H9 (cell line): ENCODE measurements around the gene HERC3. TPM values are rescaled to one million over a fixed set of nuclear protein-coding genes. Genes with fewer than 3 reads are reported as not detected.

Experiments
- DNase-seq: peaks from one replicate; pipeline ENCODE4 v3.0.0-alpha.2; 2017
- H2AFZ ChIP-seq: one replicate; pipeline ENCODE4 v1.6.1; 2013; ENCODE audit warnings: mild to moderate bottlenecking, low read length, control low read depth, moderate library complexity
- H2AK5ac ChIP-seq: 2 replicates; pipeline ENCODE4 v1.6.1; 2013; ENCODE audit warnings: low read length, control low read depth, mixed read lengths; ENCODE audit not compliant: insufficient read length
- H2BK120ac ChIP-seq: one replicate; pipeline ENCODE4 v1.6.1; 2013; ENCODE audit warnings: low read depth, mild to moderate bottlenecking, low read length, control low read depth, inconsistent platforms; ENCODE audit not compliant: poor library complexity, severe bottlenecking
- H2BK12ac ChIP-seq: 2 replicates; pipeline ENCODE4 v1.6.1; 2013; ENCODE audit warnings: low read length, control low read depth, mixed read lengths, low read depth; ENCODE audit not compliant: insufficient read length
- H2BK15ac ChIP-seq: 2 replicates; pipeline ENCODE4 v1.6.1; 2013; ENCODE audit warnings: low read depth, low read length, control low read depth
- H2BK20ac ChIP-seq: one replicate; pipeline ENCODE4 v1.6.1; 2013; ENCODE audit warnings: low read depth, mild to moderate bottlenecking, low read length, control low read depth, inconsistent platforms; ENCODE audit not compliant: poor library complexity, severe bottlenecking
- H2BK5ac ChIP-seq: 2 replicates; pipeline ENCODE4 v1.6.1; 2013; ENCODE audit warnings: low read length, control low read depth, mixed read lengths; ENCODE audit not compliant: insufficient read length
- H3K14ac ChIP-seq: 2 replicates; pipeline ENCODE4 v1.6.1; 2013; ENCODE audit warnings: low read length, control low read depth; ENCODE audit not compliant: insufficient read depth
- H3K18ac ChIP-seq: 2 replicates; pipeline ENCODE4 v1.6.1; 2013; ENCODE audit warnings: low read depth, mild to moderate bottlenecking, mixed read lengths, low read length, control low read depth; ENCODE audit not compliant: insufficient read length
- H3K23ac ChIP-seq: 2 replicates; pipeline ENCODE4 v1.6.1; 2013; ENCODE audit warnings: low read length, control low read depth, mixed read lengths, low read depth; ENCODE audit not compliant: insufficient read length
- H3K23me2 ChIP-seq: 2 replicates; pipeline ENCODE4 v1.6.1; 2013; ENCODE audit warnings: low read depth, mild to moderate bottlenecking, mixed read lengths, low read length, control low read depth; ENCODE audit not compliant: insufficient read length, poor library complexity, severe bottlenecking
- H3K27ac ChIP-seq: 2 replicates; pipeline ENCODE4 v1.5.1; 2013; ENCODE audit warnings: low read length, control low read depth, mixed read lengths, low read depth; ENCODE audit not compliant: insufficient read length
- H3K27me3 ChIP-seq: 2 replicates; pipeline ENCODE4 v1.6.1; 2013; ENCODE audit warnings: low read length, control low read depth, inconsistent platforms; ENCODE audit not compliant: insufficient read depth
- H3K4ac ChIP-seq: 2 replicates; pipeline ENCODE4 v1.6.1; 2013; ENCODE audit warnings: low read depth, mild to moderate bottlenecking, control low read depth, inconsistent platforms, low read length, moderate library complexity
- H3K4me1 ChIP-seq: 2 replicates; pipeline ENCODE4 v1.6.1; 2013; ENCODE audit warnings: low read length, control low read depth, inconsistent platforms; ENCODE audit not compliant: insufficient read depth
- H3K4me2 ChIP-seq: 2 replicates; pipeline ENCODE4 v1.6.1; 2013; ENCODE audit warnings: low read length, control low read depth, mixed read lengths; ENCODE audit not compliant: insufficient read length, insufficient read depth
- H3K56ac ChIP-seq: 2 replicates; pipeline ENCODE4 v1.6.1; 2013; ENCODE audit warnings: low read depth, mild to moderate bottlenecking, mixed read lengths, low read length, control low read depth; ENCODE audit not compliant: insufficient read length
- H3K79me1 ChIP-seq: 2 replicates; pipeline ENCODE4 v1.6.1; 2013; ENCODE audit warnings: low read depth, mild to moderate bottlenecking, moderate library complexity, low read length, control low read depth, inconsistent platforms; ENCODE audit not compliant: insufficient read depth, poor library complexity, severe bottlenecking
- H3K79me2 ChIP-seq: 2 replicates; pipeline ENCODE4 v1.6.1; 2013; ENCODE audit warnings: low read length, control low read depth, inconsistent platforms; ENCODE audit not compliant: insufficient read depth
- H3K9ac ChIP-seq: 2 replicates; pipeline ENCODE4 v1.6.1; 2013; ENCODE audit warnings: low read length, control low read depth, mixed read lengths; ENCODE audit not compliant: insufficient read length; ENCODE audit errors: extremely low read depth
- H3K9me3 ChIP-seq: one replicate; pipeline ENCODE4 v1.6.1; 2013; ENCODE audit warnings: low read depth, low read length, inconsistent platforms; ENCODE audit not compliant: control insufficient read depth
- H3T11ph ChIP-seq: one replicate; pipeline ENCODE4 v1.6.1; 2013; ENCODE audit warnings: mild to moderate bottlenecking, low read length, control low read depth, inconsistent platforms
- H4K20me1 ChIP-seq: one replicate; pipeline ENCODE4 v1.6.1; 2013; ENCODE audit not compliant: control insufficient read depth, insufficient read length, insufficient read depth
- H4K5ac ChIP-seq: 2 replicates; pipeline ENCODE4 v1.6.1; 2013; ENCODE audit warnings: low read depth, mild to moderate bottlenecking, mixed read lengths, low read length, control low read depth; ENCODE audit not compliant: insufficient read length
- H4K8ac ChIP-seq: replicated peaks from 2 replicates; pipeline ENCODE4 v1.6.1; 2013; ENCODE audit warnings: low read length, control low read depth, mixed read lengths, low read depth; ENCODE audit not compliant: insufficient read length
- H4K91ac ChIP-seq: 2 replicates; pipeline ENCODE4 v1.6.1; 2013; ENCODE audit warnings: low read depth, mild to moderate bottlenecking, moderate library complexity, mixed read lengths, low read length, control low read depth; ENCODE audit not compliant: insufficient read length
- H3K27ac Mint-ChIP-seq, 3 experiments: 2 replicates in 2 of 3; 3 replicates in 1 of 3; pipeline ENCODE4 v1.8.0; 2020 to 2021; ENCODE audit warnings: mixed read lengths in 3 of 3, mild to moderate bottlenecking in 1 of 3, moderate library complexity in 1 of 3
- H3K27me3 Mint-ChIP-seq: 2 replicates; pipeline ENCODE4 v1.8.0; 2021; ENCODE audit warnings: low read depth, mild to moderate bottlenecking, moderate library complexity, mixed read lengths
- H3K36me3 Mint-ChIP-seq, 3 experiments: 2 replicates in 2 of 3; 3 replicates in 1 of 3; pipeline ENCODE4 v1.8.0; 2020 to 2021; ENCODE audit warnings: low read depth in 3 of 3, mixed read lengths in 3 of 3; ENCODE audit not compliant: insufficient read depth in 1 of 3
- H3K4me1 Mint-ChIP-seq, 2 experiments: 2 replicates each; pipeline ENCODE4 v1.8.0; 2020; ENCODE audit warnings: mixed read lengths in 2 of 2
- H3K4me3 Mint-ChIP-seq, 2 experiments: 2 replicates in 1 of 2; 3 replicates in 1 of 2; pipeline ENCODE4 v1.8.0; 2020 to 2021; ENCODE audit warnings: mild to moderate bottlenecking in 2 of 2, mixed read lengths in 2 of 2, moderate library complexity in 1 of 2
- H3K9me3 Mint-ChIP-seq, 2 experiments: 2 replicates in 1 of 2; 3 replicates in 1 of 2; pipeline ENCODE4 v1.8.0; 2020; ENCODE audit warnings: mild to moderate bottlenecking in 2 of 2, mixed read lengths in 2 of 2, moderate library complexity in 1 of 2
- CTCF ChIP-seq: fragments of 200-600 bp; sonication (generic); conservative IDR thresholded peaks from 3 replicates; pipeline ENCODE4 v1.8.0; 2021; ENCODE audit warnings: antibody characterized with exemption, mild to moderate bottlenecking
- total RNA-seq: library from RNA; stranded (reverse); gene quantifications from 2 replicates; pipeline ENCODE4 v1.2.1, GENCODE V29; 2021

Gene HERC3
- total RNA-seq, 1 experiment from 2014 or later: 2.9 TPM

- H4K91ac ChIP-seq: no peak overlapping the region
- no peaks in the 10 kb centered on the region for H3K23me2 ChIP-seq
- no peak overlapping the region for H2BK5ac ChIP-seq
- Mint-ChIP-seq H3K4me3 (no peak overlapping the region), H3K9me3 (no peaks in the 10 kb centered on the region), H3K4me1 (peaks cover 6 to 14% of the 10 kb centered on the region in 2 experiments), H3K27ac (no peak overlapping the region), H3K36me3 (peaks cover 0 to 12% (median 6%) of the 10 kb centered on the region in 3 experiments; a peak in 3 of 7 replicates), H3K27me3 (no peaks in the 10 kb centered on the region)
- H3K4me2 ChIP-seq: no peak overlapping the region
- no peaks in the 10 kb centered on the region for H3K4me1 ChIP-seq
- H3K9me3 ChIP-seq: no peaks in the 10 kb centered on the region
- no peaks in the 10 kb centered on the region for H3K79me1 ChIP-seq
- H3K9ac ChIP-seq: no peak overlapping the region
- H4K5ac ChIP-seq: no peak overlapping the region
- no peak overlapping the region for H2BK20ac ChIP-seq
- no peak overlapping the region for H3K18ac ChIP-seq
- no peak overlapping the region for H4K8ac ChIP-seq
- no peak for DNase-seq
- H2BK12ac ChIP-seq: no peak overlapping the region
- no peak overlapping the region for H2AK5ac ChIP-seq
- no peaks in the 10 kb centered on the region for H3K79me2 ChIP-seq
- H3K14ac ChIP-seq: no peak overlapping the region
- H3K4ac ChIP-seq: no peak overlapping the region
- no peak overlapping the region for H2BK120ac ChIP-seq
- no peak overlapping the region for H2BK15ac ChIP-seq
- H3K56ac ChIP-seq: no peak overlapping the region
- no peaks in the 10 kb centered on the region for H4K20me1 ChIP-seq
- TF ChIP-seq CTCF: no peak
- no peak overlapping the region for H3T11ph ChIP-seq
- no peak overlapping the region for H3K23ac ChIP-seq
- no peaks in the 10 kb centered on the region for H3K27me3 ChIP-seq
- H3K27ac ChIP-seq: no peak overlapping the region
- H2AFZ ChIP-seq: no peak overlapping the region
Measured at GRCh38 chr4:88659890-88660208, 67.6 kb downstream of the HERC3 start.
